GM18498 (cell line): ENCODE measurements around the gene JARID2.

Experiments used
- ATAC-seq: cut with Tn5 transposase; IDR thresholded peaks from one replicate; pipeline ENCODE4 v1.9.1; 2021; ENCODE audit warnings: mild to moderate bottlenecking, moderate library complexity; ENCODE audit not compliant: unreplicated experiment

JARID2 gene

GRCh38 chr6:15513131-15513771 is 267.4 kb downstream of the JARID2 start:
- no peak for ATAC-seq

GRCh38 chr6:15513801-15514711 is 268.2 kb downstream of the JARID2 start:
- ATAC-seq = no peak

- ATAC-seq = no peak
Measured at GRCh38 chr6:15515226-15515625, 269.4 kb downstream of the JARID2 start.

GRCh38 chr6:15515660-15516375 is 269.9 kb downstream of the JARID2 start:
- ATAC-seq = no peak

- no peak for ATAC-seq
Measured at GRCh38 chr6:15516378-15516777, 270.5 kb downstream of the JARID2 start.

- ATAC-seq = no peak
Measured at GRCh38 chr6:15516923-15517560, 271.2 kb downstream of the JARID2 start.

GRCh38 chr6:15517600-15517999 is 271.7 kb downstream of the JARID2 start:
- no peak for ATAC-seq

- no peak for ATAC-seq
Measured at GRCh38 chr6:15518057-15518456, 272.2 kb downstream of the JARID2 start.

GRCh38 chr6:15518878-15519277 is 273.0 kb downstream of the JARID2 start:
- no peak for ATAC-seq

GRCh38 chr6:15519681-15520080 is 273.8 kb downstream of the JARID2 start:
- no peak for ATAC-seq

GRCh38 chr6:15520626-15521203 is 274.8 kb downstream of the JARID2 start:
- no peak for ATAC-seq

- no peak for ATAC-seq
Measured at GRCh38 chr6:15521582-15521981, 275.7 kb downstream of the JARID2 start.

GRCh38 chr6:15522026-15522425 is 276.2 kb downstream of the JARID2 start:
- no peak for ATAC-seq

- no peak for ATAC-seq
Measured at GRCh38 chr6:15522427-15522826, 276.6 kb downstream of the JARID2 start.

GRCh38 chr6:15522856-15523529 is 277.1 kb downstream of the JARID2 start:
- ATAC-seq = no peak

GRCh38 chr6:15523679-15524630 is 278.1 kb downstream of the JARID2 start:
- ATAC-seq = no peak

- ATAC-seq = no peak
Measured at GRCh38 chr6:15524861-15525401, 279.1 kb downstream of the JARID2 start.

GRCh38 chr6:15526212-15526701 is 280.4 kb downstream of the JARID2 start:
- no peak for ATAC-seq
